Trophoblast cell (in vitro differentiated cells and primary cell): ENCODE results near the gene ZNF674.
A peak's percentile ranks its signal among the peaks of the same experiment; 100 is the strongest.

Experiments used
- DNase-seq, 2 donors: peaks; one replicate each; pipeline ENCODE4 v3.0.0-alpha.2; 2016
- H2AFZ ChIP-seq: 2 replicates; pipeline ENCODE4 v1.6.1; 2013; ENCODE audit warnings: low read length, moderate library complexity, mild to moderate bottlenecking; ENCODE audit not compliant: insufficient read depth, poor library complexity
- H2AK5ac ChIP-seq: 2 replicates; pipeline ENCODE4 v1.6.1; 2013; ENCODE audit warnings: mild to moderate bottlenecking, low read length
- H2BK120ac ChIP-seq: 2 replicates; pipeline ENCODE4 v1.6.1; 2013; ENCODE audit warnings: low read length, mild to moderate bottlenecking, moderate library complexity; ENCODE audit not compliant: insufficient read depth, poor library complexity
- H2BK12ac ChIP-seq: 2 replicates; pipeline ENCODE4 v1.6.1; 2013; ENCODE audit warnings: mild to moderate bottlenecking, low read length, moderate library complexity
- H2BK5ac ChIP-seq: 2 replicates; pipeline ENCODE4 v1.6.1; 2013; ENCODE audit warnings: low read length, low read depth, moderate library complexity, mild to moderate bottlenecking; ENCODE audit not compliant: poor library complexity
- H3K14ac ChIP-seq: 2 replicates; pipeline ENCODE4 v1.6.1; 2013; ENCODE audit warnings: mild to moderate bottlenecking, low read length
- H3K18ac ChIP-seq: 2 replicates; pipeline ENCODE4 v1.6.1; 2013; ENCODE audit warnings: mild to moderate bottlenecking, low read length
- H3K23ac ChIP-seq: 2 replicates; pipeline ENCODE4 v1.6.1; 2013; ENCODE audit warnings: low read length
- H3K27ac ChIP-seq: 2 replicates; pipeline ENCODE4 v1.5.1; 2013; ENCODE audit warnings: low read depth, mild to moderate bottlenecking, inconsistent platforms, low read length, moderate library complexity
- H3K27me3 ChIP-seq: 2 replicates; pipeline ENCODE4 v1.6.1; 2013; ENCODE audit warnings: inconsistent platforms, mild to moderate bottlenecking, low read length, moderate library complexity; ENCODE audit not compliant: insufficient read depth
- H3K36me3 ChIP-seq, 2 experiments: 1 replicate in 1 of 2; 2 replicates in 1 of 2; pipeline ENCODE4 v1.6.1; 2013; ENCODE audit warnings: low read length in 2 of 2, mild to moderate bottlenecking in 2 of 2, moderate library complexity in 1 of 2; ENCODE audit not compliant: insufficient read depth in 2 of 2, control insufficient read depth in 1 of 2
- H3K4ac ChIP-seq: 2 replicates; pipeline ENCODE4 v1.6.1; 2013; ENCODE audit warnings: low read depth, mild to moderate bottlenecking, low read length, moderate library complexity
- H3K4me1 ChIP-seq, 2 experiments: 1 replicate in 1 of 2; 2 replicates in 1 of 2; pipeline ENCODE4 v1.6.1; 2013; ENCODE audit warnings: low read length in 2 of 2, mild to moderate bottlenecking in 2 of 2, moderate library complexity in 1 of 2; ENCODE audit not compliant: insufficient read depth in 2 of 2, control insufficient read depth in 1 of 2
- H3K4me2 ChIP-seq: 2 replicates; pipeline ENCODE4 v1.6.1; 2013; ENCODE audit warnings: inconsistent platforms, mild to moderate bottlenecking, low read length, moderate library complexity
- H3K4me3 ChIP-seq: 2 replicates; pipeline ENCODE4 v1.5.1; 2013; ENCODE audit warnings: mild to moderate bottlenecking, low read depth, low read length, inconsistent platforms
- H3K79me1 ChIP-seq: one replicate; pipeline ENCODE4 v1.6.1; 2013; ENCODE audit warnings: low read length
- H3K79me2 ChIP-seq: 2 replicates; pipeline ENCODE4 v1.6.1; 2013; ENCODE audit warnings: low read length, mild to moderate bottlenecking; ENCODE audit not compliant: control insufficient read depth, insufficient read depth, poor library complexity
- H3K9ac ChIP-seq: 2 replicates; pipeline ENCODE4 v1.6.1; 2013; ENCODE audit warnings: mild to moderate bottlenecking, low read length
- H3K9me3 ChIP-seq: 2 replicates; pipeline ENCODE4 v1.6.1; 2013; ENCODE audit warnings: low read depth, mild to moderate bottlenecking, control low read depth, inconsistent platforms, low read length; ENCODE audit not compliant: insufficient read depth
- H4K12ac ChIP-seq: 2 replicates; pipeline ENCODE4 v1.6.1; 2013; ENCODE audit warnings: low read depth, mild to moderate bottlenecking, low read length, moderate library complexity
- H4K8ac ChIP-seq: 2 replicates; pipeline ENCODE4 v1.6.1; 2013; ENCODE audit warnings: low read depth, mild to moderate bottlenecking, low read length, moderate library complexity
- H4K91ac ChIP-seq: one replicate; pipeline ENCODE4 v1.6.1; 2013; ENCODE audit warnings: low read depth, mild to moderate bottlenecking, low read length, moderate library complexity
- WGBS: extraction: QIAGEN DNeasy Blood & Tissue Kit; methylation state at CpG from one replicate; pipeline ENCODE4 v1.1.7; 2013; ENCODE audit warnings: missing lambda C conversion rate; ENCODE audit not compliant: insufficient read length, insufficient coverage; ENCODE audit errors: extremely low coverage; 5-methylcytosine and 5-hydroxymethylcytosine counted together

ZNF674 gene

DNA sequence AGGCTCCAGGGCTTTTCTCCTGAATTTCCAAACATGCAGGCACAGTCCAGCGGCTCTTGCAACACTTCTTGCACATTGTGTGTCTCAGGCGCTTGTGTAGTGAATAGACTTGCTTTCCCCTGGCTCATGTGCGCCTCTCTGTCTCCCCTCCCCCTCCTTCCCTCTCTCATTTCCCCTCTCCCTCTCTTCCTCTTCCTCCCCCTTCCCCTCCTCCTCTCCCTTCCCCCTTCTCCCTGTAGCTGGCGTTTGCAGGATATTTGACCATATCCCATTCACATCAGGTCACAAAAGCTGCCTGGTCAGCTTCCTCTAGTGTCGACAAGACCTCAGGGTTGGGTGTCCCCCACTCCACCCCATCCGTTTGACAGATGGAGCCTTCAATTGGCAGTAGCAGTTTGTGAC is 30.8 kb upstream of the ZNF674 start:
- no peak overlapping the region for H2BK12ac ChIP-seq
- DNase-seq: peak in 1 of 2 donors; percentile 38
- no peak overlapping the region for H4K91ac ChIP-seq
- no peak overlapping the region for H3K4me3 ChIP-seq
- no peak overlapping the region for H4K12ac ChIP-seq
- H2AFZ ChIP-seq: no peak overlapping the region
- no peak overlapping the region for H3K4ac ChIP-seq
- no peak overlapping the region for H4K8ac ChIP-seq
- H3K4me2 ChIP-seq: peak overlapping the region; percentile 96
- WGBS: no CpG with 5 or more reads among the region's 6 CpGs
- H2BK120ac ChIP-seq: no peak overlapping the region
- no peak overlapping the region for H3K9ac ChIP-seq
- H3K36me3 ChIP-seq: no peaks in the 10 kb centered on the region
- H3K27ac ChIP-seq: no peak overlapping the region
- H2BK5ac ChIP-seq: no peak overlapping the region
- no peak overlapping the region for H2AK5ac ChIP-seq
- no peak overlapping the region for H3K18ac ChIP-seq
- no peaks in the 10 kb centered on the region for H3K79me1 ChIP-seq
- no peak overlapping the region for H3K14ac ChIP-seq
- no peaks in the 10 kb centered on the region for H3K27me3 ChIP-seq
- H3K23ac ChIP-seq: no peak overlapping the region
- H3K9me3 ChIP-seq: no peaks in the 10 kb centered on the region
- H3K79me2 ChIP-seq: peaks cover 2% of the 10 kb centered on the region
- peaks cover 11 to 14% of the 10 kb centered on the region in 2 experiments for H3K4me1 ChIP-seq

DNA sequence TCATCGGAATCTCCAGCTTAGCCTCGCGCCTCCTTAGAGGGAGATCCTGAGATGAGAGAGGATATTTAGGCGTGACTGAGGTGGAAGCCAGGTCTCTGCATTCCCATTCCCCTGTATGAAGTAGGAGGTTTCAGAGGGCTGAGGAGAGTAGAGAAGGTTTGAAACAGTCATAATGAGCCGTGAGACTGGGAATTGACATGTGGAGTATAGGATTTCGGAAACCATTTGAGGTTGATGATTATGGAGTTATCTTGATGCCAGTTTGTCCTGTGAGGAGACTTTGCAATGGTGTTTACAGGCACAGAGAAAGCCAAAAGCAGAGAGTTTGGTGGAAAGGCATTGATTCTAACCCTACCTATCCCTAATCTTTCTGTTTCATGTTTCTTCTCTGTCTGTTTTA is 30.4 kb upstream of the ZNF674 start:
- no peaks in the 10 kb centered on the region for H3K27me3 ChIP-seq
- no peak overlapping the region for H3K23ac ChIP-seq
- no peaks in the 10 kb centered on the region for H3K79me1 ChIP-seq
- H3K14ac ChIP-seq: no peak overlapping the region
- DNase-seq: no peak
- WGBS: no CpG with 5 or more reads among the region's 6 CpGs
- H3K9me3 ChIP-seq: no peaks in the 10 kb centered on the region
- H3K27ac ChIP-seq: no peak overlapping the region
- no peak overlapping the region for H3K18ac ChIP-seq
- no peak overlapping the region for H2BK120ac ChIP-seq
- no peak overlapping the region for H2AFZ ChIP-seq
- no peak overlapping the region for H4K91ac ChIP-seq
- no peak overlapping the region for H4K12ac ChIP-seq
- no peak overlapping the region for H3K4ac ChIP-seq
- no peak overlapping the region for H2AK5ac ChIP-seq
- H2BK12ac ChIP-seq: no peak overlapping the region
- no peak overlapping the region for H2BK5ac ChIP-seq
- no peak overlapping the region for H3K4me3 ChIP-seq
- peaks cover 2% of the 10 kb centered on the region for H3K79me2 ChIP-seq
- H3K4me2 ChIP-seq: peak overlapping the region; percentile 96
- H3K36me3 ChIP-seq: no peaks in the 10 kb centered on the region
- no peak overlapping the region for H3K9ac ChIP-seq
- peaks cover 11 to 14% of the 10 kb centered on the region in 2 experiments for H3K4me1 ChIP-seq
- H4K8ac ChIP-seq: no peak overlapping the region

- Histone ChIP-seq H3K14ac (peak overlapping the region; percentile 37), H3K27me3 (no peaks in the 10 kb centered on the region), H3K9me3 (no peaks in the 10 kb centered on the region), H3K27ac (no peak overlapping the region), H3K4me1 (peaks cover 11 to 14% of the 10 kb centered on the region in 2 experiments), H2AFZ (no peak overlapping the region), H3K4me3 (peak overlapping the region; percentile 74), H3K4me2 (peak overlapping the region; percentile 96), H3K79me2 (peaks cover 2% of the 10 kb centered on the region), H2BK5ac (no peak overlapping the region), H3K79me1 (no peaks in the 10 kb centered on the region), H2BK120ac (no peak overlapping the region), H2AK5ac (no peak overlapping the region), H3K18ac (no peak overlapping the region), H3K23ac (no peak overlapping the region), H3K36me3 (no peaks in the 10 kb centered on the region), H3K4ac (no peak overlapping the region), H3K9ac (no peak overlapping the region), H4K8ac (peak overlapping the region; percentile 45), H2BK12ac (no peak overlapping the region), H4K91ac (no peak overlapping the region), H4K12ac (peak overlapping the region; percentile 57)
- DNase-seq: peak; percentile 34 to 64
- no CpG with 5 or more reads among the region's 90 CpGs for whole genome bisulfite sequencing
Observed at GRCh38 chrX:46574774-46575381, 29.7 kb upstream of the ZNF674 start.

GRCh38 chrX:46573892-46574773 is 28.9 kb upstream of the ZNF674 start:
- peaks cover 11 to 14% of the 10 kb centered on the region in 2 experiments for H3K4me1 ChIP-seq
- H4K91ac ChIP-seq: no peak overlapping the region
- H3K79me2 ChIP-seq: peaks cover 2% of the 10 kb centered on the region
- DNase-seq: peak in 1 of 2 donors; percentile 29
- H3K4me3 ChIP-seq: peak overlapping the region; percentile 74
- no peaks in the 10 kb centered on the region for H3K36me3 ChIP-seq
- H3K4me2 ChIP-seq: peak overlapping the region; percentile 96
- H2BK5ac ChIP-seq: no peak overlapping the region
- no peaks in the 10 kb centered on the region for H3K27me3 ChIP-seq
- no peak overlapping the region for H3K9ac ChIP-seq
- peak overlapping the region; percentile 30 for H2AFZ ChIP-seq
- no peaks in the 10 kb centered on the region for H3K79me1 ChIP-seq
- no peaks in the 10 kb centered on the region for H3K9me3 ChIP-seq
- H2BK120ac ChIP-seq: no peak overlapping the region
- no peak overlapping the region for H3K27ac ChIP-seq
- peak overlapping the region; percentile 45 for H4K8ac ChIP-seq
- H2AK5ac ChIP-seq: no peak overlapping the region
- H3K18ac ChIP-seq: peak overlapping the region; percentile 40
- no CpG with 5 or more reads among the region's 107 CpGs for WGBS
- no peak overlapping the region for H3K23ac ChIP-seq
- H3K4ac ChIP-seq: no peak overlapping the region
- no peak overlapping the region for H2BK12ac ChIP-seq
- peak overlapping the region; percentile 57 for H4K12ac ChIP-seq
- peak overlapping the region; percentile 37 for H3K14ac ChIP-seq
